Measurements from ENCODE around the gene RAF1.

RAF1 gene

DNA sequence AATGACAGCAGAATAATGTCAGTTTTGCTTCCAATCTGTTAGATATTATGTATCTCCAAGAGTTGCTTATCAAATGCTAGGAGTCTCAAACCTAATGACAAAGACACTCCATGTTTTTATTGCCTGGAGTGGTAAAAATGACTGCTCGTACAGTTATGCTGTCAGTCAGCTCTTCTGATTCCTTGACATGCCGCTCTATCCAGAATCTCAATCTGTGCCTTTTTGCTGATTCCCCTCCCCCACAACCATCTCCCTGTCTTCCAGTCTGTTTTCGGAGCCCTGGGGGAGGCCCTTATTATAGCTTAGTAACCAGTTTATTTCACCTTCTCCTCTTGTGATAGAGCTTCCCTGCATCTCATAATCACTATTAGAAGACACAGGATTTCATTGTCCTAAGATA lies 104.4 kb downstream of the RAF1 start:
- TF ChIP-seq, protein P1, sequence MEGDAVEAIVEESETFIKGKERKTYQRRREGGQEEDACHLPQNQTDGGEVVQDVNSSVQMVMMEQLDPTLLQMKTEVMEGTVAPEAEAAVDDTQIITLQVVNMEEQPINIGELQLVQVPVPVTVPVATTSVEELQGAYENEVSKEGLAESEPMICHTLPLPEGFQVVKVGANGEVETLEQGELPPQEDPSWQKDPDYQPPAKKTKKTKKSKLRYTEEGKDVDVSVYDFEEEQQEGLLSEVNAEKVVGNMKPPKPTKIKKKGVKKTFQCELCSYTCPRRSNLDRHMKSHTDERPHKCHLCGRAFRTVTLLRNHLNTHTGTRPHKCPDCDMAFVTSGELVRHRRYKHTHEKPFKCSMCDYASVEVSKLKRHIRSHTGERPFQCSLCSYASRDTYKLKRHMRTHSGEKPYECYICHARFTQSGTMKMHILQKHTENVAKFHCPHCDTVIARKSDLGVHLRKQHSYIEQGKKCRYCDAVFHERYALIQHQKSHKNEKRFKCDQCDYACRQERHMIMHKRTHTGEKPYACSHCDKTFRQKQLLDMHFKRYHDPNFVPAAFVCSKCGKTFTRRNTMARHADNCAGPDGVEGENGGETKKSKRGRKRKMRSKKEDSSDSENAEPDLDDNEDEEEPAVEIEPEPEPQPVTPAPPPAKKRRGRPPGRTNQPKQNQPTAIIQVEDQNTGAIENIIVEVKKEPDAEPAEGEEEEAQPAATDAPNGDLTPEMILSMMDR (IDR thresholded peaks at IDR 0.05; ENCODE audit: control extremely low read depth, extremely low read depth, low read depth, missing control alignments) = no peak
- POLR2A ChIA-PET = no interaction called here
- CTCF ChIA-PET = interaction anchor here (0.9 to 2.2 kb wide), 3 partner anchors 9 to 26 kb away, joined by 3 to 4 read pairs (median 4); partner anchors contain the start of gene MKRN2OS
- no peak for DNase-seq (ENCODE audit: extremely low spot score)

DNA sequence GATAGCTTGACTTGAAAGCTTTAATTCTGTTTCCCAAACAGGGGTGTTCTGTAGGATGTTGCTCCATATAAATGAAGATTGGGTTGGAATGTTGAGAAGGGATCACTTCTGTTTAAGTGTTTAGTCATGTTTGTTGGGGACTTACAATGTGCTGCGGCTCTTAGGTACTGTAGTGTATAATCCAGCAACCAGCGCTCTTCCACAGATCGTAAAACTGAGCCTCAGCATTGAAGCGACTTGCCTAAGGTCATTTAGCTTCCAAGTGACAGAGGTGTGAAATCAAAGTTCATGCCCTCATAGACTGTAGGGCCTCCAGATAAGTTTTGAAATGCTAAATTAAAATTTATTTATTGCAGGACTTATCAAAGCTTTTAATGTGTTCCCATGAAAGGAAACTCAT lies 105.2 kb downstream of the RAF1 start:
- DNase-seq (ENCODE audit: extremely low spot score) = no peak
- ChIA-PET POLR2A (interaction anchor here (0.7 kb wide), 1 partner anchor 25 kb away, joined by 3 read pairs; no protein-coding TSS in a partner anchor), CTCF (interaction anchor here (0.8 to 2.2 kb wide), 7 partner anchors 10 to 333 kb away, joined by 3 to 5 read pairs (median 4); partner anchors contain the start of genes MKRN2OS and RPL32)
- TF ChIP-seq, protein P1 (IDR thresholded peaks at IDR 0.05; ENCODE audit: control extremely low read depth, extremely low read depth, low read depth, missing control alignments) = no peak

DNA sequence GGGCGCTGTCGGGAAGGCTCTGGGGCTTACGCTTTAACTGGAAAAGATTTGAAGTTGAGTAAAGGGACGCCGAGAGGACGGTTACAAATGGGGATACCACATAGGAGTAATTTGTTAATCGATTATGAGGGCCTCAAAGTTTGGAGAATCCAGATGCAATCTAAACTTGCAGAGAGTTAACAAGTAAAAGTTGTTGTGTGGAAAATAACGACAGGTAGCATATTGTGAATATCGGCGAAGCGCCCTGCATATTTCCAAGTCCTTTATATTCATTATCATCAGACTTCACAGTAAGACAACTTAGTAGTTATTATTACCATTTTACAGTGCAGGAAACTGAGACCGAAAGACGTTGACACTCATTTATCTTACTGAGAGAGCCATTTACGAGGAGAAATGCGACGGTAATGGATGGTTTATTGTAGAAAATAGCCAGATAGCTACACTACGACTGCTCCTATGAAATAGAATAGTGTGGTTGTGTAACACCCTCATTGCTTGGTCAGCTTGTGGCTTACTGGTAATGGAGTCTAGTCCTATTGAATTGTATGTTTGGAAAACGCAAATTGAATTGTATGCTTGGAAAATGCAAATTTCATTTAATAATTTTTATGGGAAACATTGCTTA lies 106.3 kb downstream of the RAF1 start:
- ChIA-PET POLR2A (no interaction called here), CTCF (interaction anchor here (1.5 to 2.2 kb wide), 3 partner anchors 27 to 334 kb away, joined by 4 to 5 read pairs (median 5); partner anchors contain the start of gene RPL32)
- TF ChIP-seq, protein P1 (IDR thresholded peaks at IDR 0.05; ENCODE audit: control extremely low read depth, extremely low read depth, low read depth, missing control alignments) = no peak
- no peak for DNase-seq (ENCODE audit: extremely low spot score)

DNA sequence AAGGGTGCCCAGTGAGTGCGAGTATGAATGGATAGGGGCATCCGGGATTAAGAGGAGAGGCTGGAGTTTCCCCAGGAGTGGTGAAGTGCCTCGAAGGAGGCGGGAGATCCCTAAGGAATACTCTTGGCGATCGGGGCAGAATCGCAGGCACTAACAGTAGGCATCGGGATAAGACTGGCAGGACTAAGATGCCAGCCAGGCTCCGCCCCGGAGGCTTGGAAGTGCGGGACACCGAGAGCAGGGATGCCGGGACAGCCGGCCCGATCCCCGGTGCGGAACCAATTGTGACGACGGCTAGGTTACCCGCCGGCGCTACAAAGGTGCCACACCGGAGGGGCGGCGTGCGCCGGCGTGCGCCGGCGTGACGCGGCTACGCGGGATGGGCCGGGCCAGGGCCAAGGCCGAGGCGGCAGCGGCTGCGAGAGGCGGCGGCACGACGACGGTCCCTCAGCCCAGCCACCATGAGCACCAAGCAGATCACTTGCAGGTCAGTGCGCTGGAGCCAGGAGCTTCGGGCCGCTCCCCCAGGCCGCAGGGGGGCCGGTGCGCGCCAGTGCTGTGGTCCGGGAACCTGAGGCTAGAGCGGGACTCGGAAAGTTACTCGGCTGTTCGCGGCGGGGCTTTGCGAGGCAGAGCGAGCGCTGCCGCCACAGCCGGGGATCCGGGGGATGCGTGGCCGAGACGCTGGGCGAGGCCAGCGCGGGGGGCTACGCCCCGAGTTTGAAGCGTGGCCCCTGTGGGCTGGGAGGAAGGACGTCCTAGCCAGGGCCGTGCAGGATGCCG lies 107.0 kb downstream of the RAF1 start, which contains the start of gene MKRN2:
Gene MKRN2 (plus strand): TSS at position 398 of the 783 bp plus-strand sequence. CDS start 64 bp downstream, at position 462.
- TF ChIP-seq, protein P1 (IDR thresholded peaks at IDR 0.05; ENCODE audit: control extremely low read depth, extremely low read depth, low read depth, missing control alignments) = no peak
- ChIA-PET CTCF (interaction anchor here (1.8 kb wide), 1 partner anchor 284 kb away, joined by 5 read pairs; the partner anchor contains the start of gene RPL32), POLR2A (interaction anchor here (0.6 kb wide), 1 partner anchor 13 kb away, joined by 4 read pairs; no protein-coding TSS in a partner anchor)
- peak; percentile 90 for DNase-seq (ENCODE audit: extremely low spot score)

DNA sequence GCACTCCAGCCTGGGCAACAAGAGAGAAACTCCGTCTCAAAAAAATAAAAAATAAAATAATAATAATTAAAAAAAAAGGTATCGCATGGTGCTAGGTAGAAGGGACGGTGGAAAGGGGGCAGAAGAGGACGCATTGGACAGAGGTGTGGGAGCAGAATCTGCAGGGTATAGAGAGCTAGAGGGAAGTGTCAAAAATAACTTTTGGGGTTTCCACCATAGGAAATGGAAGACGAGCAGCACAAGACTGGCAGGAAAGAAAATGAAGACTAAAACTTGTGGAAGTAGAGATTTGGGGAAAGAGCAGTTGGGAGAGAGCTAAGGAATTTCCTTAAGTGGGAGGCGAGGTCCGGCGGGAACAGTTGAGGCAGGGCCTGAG lies 107.6 kb downstream of the RAF1 start:
- CTCF ChIA-PET = no interaction called here
- POLR2A ChIA-PET = interaction anchor here (0.6 kb wide), 1 partner anchor 12 kb away, joined by 4 read pairs; no protein-coding TSS in a partner anchor
- TF ChIP-seq, protein P1 (IDR thresholded peaks at IDR 0.05; ENCODE audit: control extremely low read depth, extremely low read depth, low read depth, missing control alignments) = no peak
- no peak for DNase-seq (ENCODE audit: extremely low spot score)

DNA sequence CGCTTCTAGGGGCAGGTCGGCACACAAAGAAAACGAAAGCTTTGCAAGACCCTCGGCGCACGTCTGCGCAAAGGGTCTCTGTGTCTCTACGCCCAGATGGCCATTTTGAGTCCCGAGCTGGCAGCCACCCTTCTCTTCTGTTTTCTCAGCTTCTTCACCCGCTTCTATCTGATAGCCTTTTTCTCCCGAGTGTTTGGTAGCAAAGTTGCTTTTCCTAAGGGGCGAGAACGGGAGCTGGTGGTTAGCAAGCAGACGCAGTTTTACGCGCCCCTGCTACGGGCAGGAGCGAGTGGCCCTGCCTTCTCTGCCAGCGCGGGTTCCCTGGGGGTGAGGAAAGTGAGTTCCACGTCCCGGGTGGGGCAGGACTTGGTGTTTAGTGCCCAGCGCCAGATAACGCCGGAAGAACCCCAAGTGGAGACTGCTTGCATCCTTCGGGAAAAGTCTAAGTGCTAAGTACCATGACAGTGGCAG lies 110.0 kb downstream of the RAF1 start:
- no peak for DNase-seq (ENCODE audit: extremely low spot score)
- TF ChIP-seq, protein P1 (IDR thresholded peaks at IDR 0.05; ENCODE audit: control extremely low read depth, extremely low read depth, low read depth, missing control alignments) = no peak
- CTCF ChIA-PET = interaction anchor here (0.8 to 1.0 kb wide), 3 partner anchors 41 to 64 kb away, joined by 3 read pairs; no protein-coding TSS in a partner anchor
- POLR2A ChIA-PET = no interaction called here

Data from GM10248 (cell line).